ENCODE data around the gene CCDC89. TPM values are rescaled to one million over a fixed set of nuclear protein-coding genes. Genes with fewer than 3 reads are reported as not detected.
A peak's percentile ranks its signal among the peaks of the same experiment; 100 is the strongest.

The CCDC89 gene
- total and polyA plus RNA-seq, 9 of the 15 experiments (the other 6 are each of a cell fraction or from before 2014, with no cell fraction given): 0.07 to 0.09 TPM; not detected in 7

GRCh38 chr11:85647604-85648299 is 38.2 kb downstream of the CCDC89 start, which contains the start of gene TMEM126A (continued):
- TF ChIP-seq, protein P1, sequence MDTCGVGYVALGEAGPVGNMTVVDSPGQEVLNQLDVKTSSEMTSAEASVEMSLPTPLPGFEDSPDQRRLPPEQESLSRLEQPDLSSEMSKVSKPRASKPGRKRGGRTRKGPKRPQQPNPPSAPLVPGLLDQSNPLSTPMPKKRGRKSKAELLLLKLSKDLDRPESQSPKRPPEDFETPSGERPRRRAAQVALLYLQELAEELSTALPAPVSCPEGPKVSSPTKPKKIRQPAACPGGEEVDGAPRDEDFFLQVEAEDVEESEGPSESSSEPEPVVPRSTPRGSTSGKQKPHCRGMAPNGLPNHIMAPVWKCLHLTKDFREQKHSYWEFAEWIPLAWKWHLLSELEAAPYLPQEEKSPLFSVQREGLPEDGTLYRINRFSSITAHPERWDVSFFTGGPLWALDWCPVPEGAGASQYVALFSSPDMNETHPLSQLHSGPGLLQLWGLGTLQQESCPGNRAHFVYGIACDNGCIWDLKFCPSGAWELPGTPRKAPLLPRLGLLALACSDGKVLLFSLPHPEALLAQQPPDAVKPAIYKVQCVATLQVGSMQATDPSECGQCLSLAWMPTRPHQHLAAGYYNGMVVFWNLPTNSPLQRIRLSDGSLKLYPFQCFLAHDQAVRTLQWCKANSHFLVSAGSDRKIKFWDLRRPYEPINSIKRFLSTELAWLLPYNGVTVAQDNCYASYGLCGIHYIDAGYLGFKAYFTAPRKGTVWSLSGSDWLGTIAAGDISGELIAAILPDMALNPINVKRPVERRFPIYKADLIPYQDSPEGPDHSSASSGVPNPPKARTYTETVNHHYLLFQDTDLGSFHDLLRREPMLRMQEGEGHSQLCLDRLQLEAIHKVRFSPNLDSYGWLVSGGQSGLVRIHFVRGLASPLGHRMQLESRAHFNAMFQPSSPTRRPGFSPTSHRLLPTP (IDR thresholded peaks at IDR 0.05; ENCODE audit: borderline replicate concordance, extremely low read depth, insufficient read length): no peak
- peak; percentile 69 for TF ChIP-seq ARID4B (CRISPR knock-in tag; IDR thresholded peaks at IDR 0.05)
- TF ChIP-seq ZNF561 (CRISPR knock-in tag; conservative IDR thresholded peaks at IDR 0.05): no peak
- peak; percentile 84 for TF ChIP-seq PML (IDR thresholded peaks at IDR 0.05; ENCODE audit: low read length)
- peak; percentile 38 for TF ChIP-seq TEAD4 (IDR thresholded peaks at IDR 0.05; ENCODE audit: low read length)
- TF ChIP-seq TEAD4 (CRISPR knock-in tag; IDR thresholded peaks at IDR 0.05; ENCODE audit: borderline replicate concordance): no peak
- peak; percentile 90 for TF ChIP-seq PHF8 (IDR thresholded peaks at IDR 0.05; ENCODE audit: borderline replicate concordance, low read length)
- TF ChIP-seq TAF1 (IDR thresholded peaks at IDR 0.05; ENCODE audit: control insufficient read depth, extremely low read depth, insufficient read depth, low read length, severe bottlenecking): peak; percentile 93
- TF ChIP-seq SAP30 (IDR thresholded peaks at IDR 0.05; ENCODE audit: borderline replicate concordance, insufficient read depth, low read depth, low read length, poor library complexity, severe bottlenecking): peak; percentile 93
- TF ChIP-seq, protein P2, sequence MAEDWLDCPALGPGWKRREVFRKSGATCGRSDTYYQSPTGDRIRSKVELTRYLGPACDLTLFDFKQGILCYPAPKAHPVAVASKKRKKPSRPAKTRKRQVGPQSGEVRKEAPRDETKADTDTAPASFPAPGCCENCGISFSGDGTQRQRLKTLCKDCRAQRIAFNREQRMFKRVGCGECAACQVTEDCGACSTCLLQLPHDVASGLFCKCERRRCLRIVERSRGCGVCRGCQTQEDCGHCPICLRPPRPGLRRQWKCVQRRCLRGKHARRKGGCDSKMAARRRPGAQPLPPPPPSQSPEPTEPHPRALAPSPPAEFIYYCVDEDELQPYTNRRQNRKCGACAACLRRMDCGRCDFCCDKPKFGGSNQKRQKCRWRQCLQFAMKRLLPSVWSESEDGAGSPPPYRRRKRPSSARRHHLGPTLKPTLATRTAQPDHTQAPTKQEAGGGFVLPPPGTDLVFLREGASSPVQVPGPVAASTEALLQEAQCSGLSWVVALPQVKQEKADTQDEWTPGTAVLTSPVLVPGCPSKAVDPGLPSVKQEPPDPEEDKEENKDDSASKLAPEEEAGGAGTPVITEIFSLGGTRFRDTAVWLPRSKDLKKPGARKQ (CRISPR knock-in tag; IDR thresholded peaks at IDR 0.05): no peak
- TF ChIP-seq, protein P3, sequence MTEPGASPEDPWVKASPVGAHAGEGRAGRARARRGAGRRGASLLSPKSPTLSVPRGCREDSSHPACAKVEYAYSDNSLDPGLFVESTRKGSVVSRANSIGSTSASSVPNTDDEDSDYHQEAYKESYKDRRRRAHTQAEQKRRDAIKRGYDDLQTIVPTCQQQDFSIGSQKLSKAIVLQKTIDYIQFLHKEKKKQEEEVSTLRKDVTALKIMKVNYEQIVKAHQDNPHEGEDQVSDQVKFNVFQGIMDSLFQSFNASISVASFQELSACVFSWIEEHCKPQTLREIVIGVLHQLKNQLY (CRISPR knock-in tag; conservative IDR thresholded peaks at IDR 0.05): 0 out of 4 replicates have a peak, but pooled peaks of 1 of the 2 experiments have one; percentile 13
- no peak for TF ChIP-seq ZNF165 (CRISPR knock-in tag; IDR thresholded peaks at IDR 0.05; ENCODE audit: borderline replicate concordance)
- peak; percentile 47; the same call in 1 of the 2 replicates for TF ChIP-seq EP300 (IDR thresholded peaks at IDR 0.05; ENCODE audit: low read length)
- TF ChIP-seq, protein P4, sequence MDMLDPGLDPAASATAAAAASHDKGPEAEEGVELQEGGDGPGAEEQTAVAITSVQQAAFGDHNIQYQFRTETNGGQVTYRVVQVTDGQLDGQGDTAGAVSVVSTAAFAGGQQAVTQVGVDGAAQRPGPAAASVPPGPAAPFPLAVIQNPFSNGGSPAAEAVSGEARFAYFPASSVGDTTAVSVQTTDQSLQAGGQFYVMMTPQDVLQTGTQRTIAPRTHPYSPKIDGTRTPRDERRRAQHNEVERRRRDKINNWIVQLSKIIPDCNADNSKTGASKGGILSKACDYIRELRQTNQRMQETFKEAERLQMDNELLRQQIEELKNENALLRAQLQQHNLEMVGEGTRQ (CRISPR knock-in tag; IDR thresholded peaks at IDR 0.05): no peak; the same call in 1 of the 2 replicates
- no peak for TF ChIP-seq ZSCAN32 (CRISPR knock-in tag; IDR thresholded peaks at IDR 0.05)
